Effector CD4-positive, alpha-beta T cell (primary cell): ENCODE data around the gene HOXA7.
A peak's percentile ranks its signal among the peaks of the same experiment; 100 is the strongest.

Source experiments
- DNase-seq: peaks from one replicate; pipeline ENCODE4 v3.0.0-alpha.2; 2020

HOXA7 gene

DNA sequence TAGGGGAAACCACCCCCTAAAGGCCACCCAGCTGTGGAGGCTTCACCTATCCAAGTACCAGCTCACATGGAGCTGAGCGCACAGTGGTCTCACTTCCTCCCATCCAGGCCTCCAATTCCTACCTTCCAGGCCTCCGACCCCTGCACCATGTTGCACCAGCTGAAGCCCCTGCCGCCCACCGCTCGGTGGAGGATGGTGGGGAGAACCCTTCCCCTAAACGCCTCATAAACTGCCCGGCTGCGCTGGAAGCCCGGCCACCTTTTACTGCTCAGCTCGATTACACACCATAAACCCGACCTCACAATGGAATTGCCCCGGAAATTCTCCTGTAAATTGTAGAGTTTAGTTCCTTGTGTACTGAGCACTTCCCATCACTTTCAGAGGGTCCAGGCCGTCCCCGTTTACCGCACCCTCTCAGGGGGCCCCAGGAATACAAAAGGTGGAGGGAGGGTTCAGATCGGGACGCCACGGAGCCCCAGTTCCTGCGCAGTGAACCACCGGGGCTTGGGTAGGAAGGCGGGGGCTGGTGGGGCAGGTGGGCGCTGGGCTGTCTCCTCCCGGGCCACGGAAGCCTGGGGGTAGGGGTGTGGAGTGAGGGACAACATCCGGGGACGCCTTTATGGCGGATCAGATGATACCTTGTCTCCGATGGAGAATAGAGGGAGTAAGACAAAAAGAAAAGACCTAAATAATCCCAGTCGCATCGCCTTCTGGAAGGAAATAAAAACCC, 1.4 kb upstream of the HOXA7 start:
- no peak for DNase-seq

DNA sequence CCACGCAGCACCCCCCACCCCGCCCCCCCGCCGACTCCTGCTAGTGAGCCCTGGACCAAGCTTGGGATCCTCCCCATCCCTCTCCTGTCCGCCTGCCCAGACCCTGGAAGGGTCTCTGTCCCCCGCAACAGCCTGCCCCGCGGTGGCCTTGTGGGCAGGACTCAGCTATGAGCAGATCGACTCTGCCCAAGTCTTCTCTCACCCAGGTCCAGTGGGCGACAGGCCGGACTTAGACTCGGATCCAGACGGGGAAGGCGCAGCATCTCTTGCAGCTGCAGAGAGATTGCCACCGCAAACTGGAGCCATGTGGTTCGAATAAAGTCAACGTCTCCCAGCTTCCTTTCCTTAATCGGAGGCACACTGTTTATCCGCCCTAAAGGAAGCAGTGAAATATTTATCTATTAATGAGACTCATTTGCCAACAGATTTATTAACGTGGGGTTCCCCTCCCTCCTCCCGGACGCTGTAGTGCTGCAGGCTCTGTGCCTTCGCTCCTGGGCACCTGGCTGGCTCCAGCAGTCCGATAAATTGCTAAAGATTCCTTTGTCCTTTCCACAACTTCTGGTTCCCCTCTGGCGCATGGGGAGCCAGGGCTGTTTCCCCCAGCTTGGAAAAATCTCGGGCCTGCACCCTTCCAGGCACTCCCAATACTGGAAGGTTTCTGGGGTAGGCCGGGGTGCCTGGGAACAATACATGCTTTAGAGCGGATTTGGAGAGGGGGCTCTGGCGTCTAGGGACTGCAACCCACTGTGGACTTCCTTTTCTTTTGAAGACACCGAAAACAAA, 634 bp upstream of the HOXA7 start:
- DNase-seq, result no peak

DNA sequence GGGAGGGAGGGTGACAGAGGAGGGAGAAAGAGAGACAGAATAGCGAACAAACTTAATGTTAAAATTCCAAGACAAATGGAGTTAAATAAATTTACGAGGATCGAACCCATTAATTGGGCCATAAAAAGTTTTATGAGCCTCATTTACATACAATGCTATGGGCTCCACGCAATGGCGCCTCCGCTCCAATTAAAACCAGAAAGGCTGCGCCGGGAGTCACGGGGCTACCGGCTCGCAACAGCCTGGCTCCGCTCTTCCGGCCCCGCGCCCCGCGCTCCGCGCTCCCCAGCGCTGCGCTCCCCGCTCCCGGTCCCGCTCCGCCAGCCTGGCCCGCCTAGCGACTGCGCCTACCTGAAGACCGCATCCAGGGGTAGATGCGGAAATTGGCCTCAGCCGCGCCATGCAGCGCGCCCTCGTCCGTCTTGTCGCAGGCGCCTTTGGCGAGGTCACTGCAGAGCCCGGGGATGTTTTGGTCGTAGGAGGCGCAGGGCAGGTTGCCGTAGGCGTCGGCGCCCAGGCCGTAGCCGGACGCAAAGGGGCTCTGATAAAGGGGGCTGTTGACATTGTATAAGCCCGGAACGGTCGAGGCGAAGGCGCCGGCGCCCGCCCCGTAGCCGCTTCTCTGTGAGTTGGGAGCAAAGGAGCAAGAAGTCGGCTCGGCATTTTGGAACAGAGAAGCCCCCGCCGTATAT, 513 bp downstream of the HOXA7 start:
- DNase-seq, result no peak

DNA sequence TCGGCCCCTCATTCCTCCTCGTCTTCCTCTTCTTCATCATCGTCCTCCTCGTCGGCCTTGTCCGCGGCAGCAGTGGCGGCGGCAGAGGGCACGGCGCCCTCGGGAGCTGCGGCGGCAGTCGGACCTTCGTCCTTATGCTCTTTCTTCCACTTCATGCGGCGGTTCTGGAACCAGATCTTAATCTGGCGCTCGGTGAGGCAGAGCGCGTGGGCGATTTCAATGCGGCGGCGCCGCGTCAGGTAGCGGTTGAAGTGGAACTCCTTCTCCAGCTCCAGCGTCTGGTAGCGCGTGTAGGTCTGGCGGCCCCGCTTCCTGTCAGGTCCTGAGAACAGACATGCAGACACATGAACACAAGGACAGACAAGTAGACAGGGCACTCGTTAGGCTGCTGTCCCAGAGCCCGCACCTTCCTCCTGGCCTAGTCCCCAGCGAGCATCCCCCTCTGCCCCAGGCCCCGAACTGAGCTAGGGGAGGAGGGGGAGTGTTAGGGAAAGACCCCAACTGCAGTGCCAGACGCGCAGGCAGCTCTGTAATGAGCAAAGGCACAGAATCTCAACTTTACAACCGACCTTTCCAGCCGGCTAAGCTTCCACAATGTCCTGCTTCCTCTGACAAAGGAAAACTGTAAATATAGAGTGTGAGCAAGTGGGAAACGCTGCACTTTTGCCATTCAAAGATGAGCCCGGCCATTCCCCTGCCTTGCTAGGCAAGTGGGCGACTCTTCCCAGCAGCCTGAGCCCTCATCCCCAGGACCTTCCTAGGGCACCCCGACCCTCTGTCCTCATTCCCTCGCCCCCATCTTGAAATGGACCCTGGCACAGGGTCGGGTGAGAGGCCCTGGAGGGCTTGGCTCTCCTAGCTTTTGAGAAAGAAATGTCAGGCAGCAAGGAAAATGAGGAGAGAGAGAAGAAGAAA, 1.3 kb downstream of the HOXA7 start:
- no peak for DNase-seq

DNA sequence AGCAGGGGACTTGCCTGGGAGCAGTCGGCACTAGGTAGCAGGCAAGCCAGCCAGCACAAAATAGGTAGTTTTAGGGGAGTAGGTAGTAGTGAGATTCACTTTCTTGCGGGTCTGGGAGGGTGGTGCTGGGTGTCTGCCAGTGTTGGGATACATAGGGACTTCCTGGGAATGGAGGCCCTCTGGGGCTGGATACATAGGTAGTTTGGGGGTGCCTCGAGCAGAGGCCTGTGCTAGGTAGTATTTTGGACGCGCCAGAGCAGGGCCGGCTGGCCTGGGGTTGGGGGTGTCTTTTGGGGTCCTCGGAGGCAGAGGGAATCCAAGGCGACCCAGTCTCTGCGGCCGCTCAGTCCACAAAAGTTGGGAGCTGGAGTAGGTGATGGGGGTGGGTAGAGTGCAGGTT, 2.1 kb downstream of the HOXA7 start:
- no peak for DNase-seq

DNA sequence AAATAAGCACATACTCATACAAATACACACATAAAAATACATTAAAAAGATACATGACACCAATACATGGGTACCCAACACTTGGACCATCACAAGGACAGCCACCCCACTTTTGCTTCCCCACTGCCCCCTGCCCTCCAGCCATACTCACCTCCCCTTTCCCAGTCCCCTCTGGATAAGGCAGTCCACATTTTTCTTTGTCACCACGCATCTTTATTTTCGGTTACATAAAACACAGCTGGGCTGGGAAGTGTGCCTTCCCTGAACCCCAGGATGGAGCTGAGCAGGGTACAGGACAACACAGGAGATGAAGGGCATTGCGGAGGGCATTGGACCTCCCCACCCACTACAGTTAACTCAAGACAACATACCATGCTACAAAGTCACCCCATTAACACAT, 2.9 kb downstream of the HOXA7 start:
- DNase-seq, result no peak

DNA sequence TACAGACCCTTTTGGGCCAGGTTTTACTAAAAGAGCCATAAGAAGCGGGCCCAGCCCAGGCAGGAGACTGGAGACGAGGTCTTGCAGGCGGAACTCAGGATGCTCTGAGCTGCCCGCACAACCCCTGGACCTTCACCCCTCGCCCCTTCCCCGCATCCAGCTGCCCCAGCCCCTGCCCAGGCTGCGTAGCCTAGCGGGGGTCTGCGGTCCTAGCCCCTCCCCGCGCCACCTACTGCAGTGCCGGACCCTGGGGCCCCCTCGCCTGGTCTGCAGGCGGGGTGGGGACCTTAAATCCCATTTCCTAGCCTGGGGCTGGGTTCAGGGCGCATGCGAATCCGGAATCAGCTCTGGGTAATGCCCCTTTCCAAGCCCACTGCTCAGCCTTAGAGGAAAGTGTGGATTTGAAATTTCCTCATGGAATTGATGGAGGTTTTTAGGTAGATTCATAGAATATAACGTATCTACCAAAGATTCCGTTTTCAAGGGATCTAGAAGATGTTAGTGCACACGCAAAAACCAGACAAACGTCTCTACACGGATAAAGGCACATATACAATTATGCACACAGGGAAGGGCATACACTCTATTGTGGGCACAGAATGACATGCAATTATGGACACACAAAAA, 3.5 kb downstream of the HOXA7 start:
- DNase-seq, result no peak

DNA sequence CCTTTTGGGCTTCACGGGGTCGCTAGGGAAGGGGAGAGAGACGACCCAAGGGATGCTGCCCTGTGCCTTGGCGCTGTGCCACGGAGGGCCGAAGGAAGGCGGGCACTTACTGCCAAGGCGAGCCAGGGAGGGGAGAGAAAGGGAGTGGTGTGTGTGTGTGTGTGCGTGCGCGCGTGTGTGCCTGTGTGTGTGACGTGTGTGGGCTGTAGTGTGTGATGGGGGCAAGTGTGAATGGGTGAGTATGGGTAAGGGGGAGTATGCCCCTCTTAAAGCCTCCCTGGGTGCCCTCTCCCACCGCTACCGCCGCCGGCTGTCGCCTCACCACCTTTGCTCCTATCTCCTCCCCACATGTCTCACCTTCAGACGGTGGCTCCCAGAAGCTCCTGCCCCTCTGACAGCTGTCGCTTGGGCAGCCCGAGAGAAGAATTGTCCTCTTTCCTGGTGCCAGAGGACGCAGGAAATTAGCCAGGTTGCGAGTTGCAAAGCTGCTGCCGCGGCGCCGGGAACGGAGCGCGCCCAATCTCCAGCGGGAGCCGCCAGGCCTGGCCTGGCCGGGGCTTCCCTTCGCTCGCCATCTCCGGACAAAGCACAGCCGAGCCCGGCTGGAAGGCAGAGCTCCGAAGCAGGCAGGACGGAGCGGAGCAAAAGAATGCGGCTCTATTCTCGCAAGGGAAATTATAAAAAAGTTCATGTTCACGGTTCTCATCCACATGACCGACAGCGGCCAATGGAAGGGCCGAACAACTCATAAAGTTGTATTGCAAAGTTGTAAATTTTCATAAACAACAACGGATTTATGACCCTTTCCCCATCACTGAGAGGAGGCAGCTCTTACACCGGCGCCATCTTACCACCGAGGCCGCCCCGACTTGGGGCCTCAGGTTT, 4.3 kb downstream of the HOXA7 start, which contains the start of gene HOXA3:
Gene HOXA3, minus strand, starts transcription at position 653 of the 885 bp plus-strand sequence. CDS start 41,943 bp downstream, outside the sequence.
- no peak for DNase-seq

DNA sequence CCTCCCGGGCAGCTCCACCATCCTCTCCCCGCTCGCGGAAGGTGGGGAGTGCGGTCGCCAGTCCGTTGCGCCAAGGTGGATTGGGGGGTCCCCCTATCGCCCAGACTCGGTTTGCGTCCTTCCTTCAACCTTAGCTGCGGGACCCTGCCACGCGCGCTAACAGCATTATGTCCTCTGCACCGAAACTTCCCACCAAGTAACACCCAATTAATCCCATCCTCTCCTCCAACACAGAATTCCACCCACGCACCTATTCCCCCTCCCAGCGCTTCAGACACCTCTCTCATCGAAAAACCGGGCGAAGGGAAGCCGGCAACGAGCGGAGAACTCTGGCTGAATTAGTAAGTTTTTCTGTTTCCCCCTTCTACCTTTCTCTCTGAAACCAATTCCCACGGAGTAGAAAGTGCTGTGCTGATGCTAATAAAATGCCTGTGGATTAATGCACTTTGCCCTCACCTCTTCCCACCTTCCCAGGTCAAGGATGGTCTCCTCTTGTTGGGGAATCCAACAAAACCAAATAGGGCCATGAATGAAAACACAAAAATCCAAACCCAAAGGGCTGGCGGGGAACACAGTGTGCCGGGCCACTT, 5.0 kb downstream of the HOXA7 start:
- DNase-seq, result no peak

DNA sequence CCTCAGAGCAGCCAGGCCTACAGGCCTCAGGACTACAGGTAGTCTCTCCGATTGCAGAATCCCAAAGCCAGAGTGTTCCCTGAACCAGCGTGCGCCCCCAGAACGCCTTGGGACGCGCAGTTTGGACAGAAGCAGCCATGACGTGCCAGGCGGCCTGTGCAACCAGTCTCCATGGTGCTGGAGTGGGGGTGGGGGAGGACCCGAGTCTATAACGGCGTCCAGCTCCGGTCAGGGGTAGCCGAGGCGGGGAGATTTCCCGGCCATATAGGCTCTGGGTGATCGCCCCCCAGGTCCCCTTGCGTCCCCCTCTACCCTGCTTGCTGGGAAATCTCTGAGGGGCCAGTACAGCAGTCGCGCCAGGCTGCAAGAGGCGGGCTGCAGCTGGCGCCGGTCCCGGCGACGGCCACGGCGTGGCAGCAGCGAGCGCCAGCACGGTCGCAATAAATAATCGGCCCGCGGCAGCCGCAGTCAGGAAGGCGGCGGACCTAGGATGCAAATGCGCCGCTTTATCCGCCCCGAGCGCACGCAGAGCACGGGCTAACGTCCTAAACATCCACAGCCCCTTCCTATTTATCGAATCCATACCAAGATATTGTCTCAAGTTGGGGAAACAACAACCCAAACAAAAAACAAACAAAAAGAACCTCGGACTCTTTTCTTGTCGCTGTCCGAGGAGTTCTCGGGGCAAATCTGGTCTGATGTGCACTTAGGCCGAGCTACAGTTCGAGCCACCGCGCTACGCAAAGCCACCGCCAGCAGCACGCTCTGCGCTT, 5.7 kb downstream of the HOXA7 start:
- peak; percentile 52 for DNase-seq

DNA sequence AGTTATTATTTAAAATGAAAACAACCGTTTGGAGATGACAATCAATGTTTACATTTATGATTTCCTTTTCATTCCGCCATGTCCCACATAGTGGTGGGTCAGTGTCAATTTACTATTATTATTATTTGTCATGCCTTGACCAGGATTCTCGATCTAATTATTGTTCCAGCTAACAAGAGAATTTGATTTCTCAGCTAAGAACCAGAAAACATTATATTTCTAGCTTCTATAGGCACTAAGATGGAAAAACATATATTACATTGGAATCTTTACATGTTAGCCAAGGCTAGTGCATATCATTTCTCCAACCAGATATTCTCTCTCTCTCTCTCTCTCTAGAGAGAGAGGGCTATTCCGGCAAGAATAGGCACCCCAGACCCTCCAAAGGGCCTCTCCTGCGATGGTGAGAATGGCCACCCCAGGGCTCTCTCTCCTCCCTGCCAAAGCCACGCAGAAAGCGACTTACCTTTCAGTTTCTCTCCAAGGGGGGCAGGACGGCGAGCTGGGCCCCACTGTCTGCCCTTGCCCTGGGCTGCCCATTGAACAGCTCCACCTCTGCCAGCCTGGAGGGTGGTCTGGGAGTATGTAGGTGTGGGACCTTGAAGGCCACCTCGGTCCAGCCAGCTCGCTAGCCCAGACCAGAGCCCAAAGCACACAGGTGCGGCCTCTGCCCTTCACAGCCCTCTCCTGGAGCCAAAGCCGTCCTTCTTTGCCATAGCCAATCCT, 6.5 kb downstream of the HOXA7 start:
- DNase-seq, result no peak

DNA sequence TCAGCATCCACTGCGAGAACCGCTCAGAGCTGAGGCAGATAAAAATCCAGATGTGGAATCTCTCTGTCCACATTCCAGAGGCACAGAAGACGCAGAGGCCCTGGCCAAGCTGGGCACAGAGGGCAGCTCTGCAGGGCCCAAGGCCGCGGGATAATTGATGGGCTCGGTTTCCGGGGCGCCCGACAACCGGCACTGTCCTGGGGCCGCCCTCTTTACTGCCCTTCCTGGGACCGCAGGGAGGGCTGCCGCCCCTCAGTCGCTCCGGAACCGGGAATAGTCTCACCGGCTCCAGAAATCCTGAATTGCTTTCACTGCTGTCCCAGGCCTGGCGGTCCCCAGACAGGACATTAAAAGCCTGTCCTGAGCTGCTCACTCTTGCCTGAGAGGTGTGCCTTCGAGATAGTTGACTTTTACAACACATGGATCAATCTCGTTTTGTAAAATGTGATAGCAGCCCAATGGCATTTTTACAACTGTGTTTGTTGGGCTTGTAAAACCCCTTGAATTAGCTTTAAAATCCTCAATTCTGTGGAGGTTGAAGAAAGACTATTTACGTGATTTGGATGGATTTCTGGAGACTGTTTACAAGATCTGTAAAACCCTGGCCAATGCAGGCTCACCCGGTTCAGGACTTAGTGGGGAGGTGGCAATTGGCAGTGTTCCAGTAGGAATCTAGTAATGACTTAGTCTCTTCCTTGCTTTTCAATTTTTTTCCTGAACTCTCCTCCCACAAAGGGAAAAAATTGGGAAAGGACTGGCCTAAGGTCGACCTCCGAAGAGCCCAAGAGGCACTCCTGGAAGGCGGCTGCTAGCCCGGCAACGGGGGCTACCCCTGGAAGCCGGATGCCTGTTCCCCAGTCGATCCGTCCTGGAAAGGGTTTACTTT, 7.5 kb downstream of the HOXA7 start:
- DNase-seq, result no peak

DNA sequence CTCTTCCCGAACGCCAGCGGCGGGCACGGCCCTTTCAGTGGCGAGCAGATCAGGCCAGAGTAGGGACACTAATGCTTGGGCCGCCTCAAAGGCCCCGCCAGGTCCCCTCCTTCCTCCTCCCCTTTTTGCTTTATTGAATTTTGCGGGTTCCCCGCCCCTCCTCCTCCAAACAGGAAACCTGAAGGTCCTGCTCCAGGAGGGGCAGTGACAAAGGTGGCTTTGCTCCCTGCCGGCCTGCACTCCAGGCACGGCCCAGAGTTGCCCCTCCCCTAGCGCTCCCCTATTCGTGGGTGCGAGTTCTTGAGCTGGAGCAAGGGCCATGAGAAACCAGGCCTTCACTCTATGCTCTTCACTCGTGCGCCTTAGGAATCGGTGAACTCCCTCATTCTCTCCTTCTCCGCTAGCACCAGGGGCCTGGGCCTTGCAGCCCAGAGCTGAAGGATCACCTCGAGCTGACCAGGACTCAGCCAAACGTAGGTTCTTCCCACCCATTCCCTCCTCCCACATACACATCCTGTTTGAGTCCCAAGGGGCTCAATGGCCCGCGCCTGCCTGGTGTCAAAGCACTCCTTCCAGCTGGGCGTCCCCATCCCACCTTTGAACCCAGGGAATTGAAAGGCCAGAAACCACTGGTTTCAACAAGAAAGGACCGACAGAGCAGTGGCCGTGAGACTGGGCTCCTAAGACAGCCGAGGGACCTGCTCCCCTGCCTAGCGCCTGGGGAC, 8.3 kb downstream of the HOXA7 start:
- DNase-seq, result no peak

DNA sequence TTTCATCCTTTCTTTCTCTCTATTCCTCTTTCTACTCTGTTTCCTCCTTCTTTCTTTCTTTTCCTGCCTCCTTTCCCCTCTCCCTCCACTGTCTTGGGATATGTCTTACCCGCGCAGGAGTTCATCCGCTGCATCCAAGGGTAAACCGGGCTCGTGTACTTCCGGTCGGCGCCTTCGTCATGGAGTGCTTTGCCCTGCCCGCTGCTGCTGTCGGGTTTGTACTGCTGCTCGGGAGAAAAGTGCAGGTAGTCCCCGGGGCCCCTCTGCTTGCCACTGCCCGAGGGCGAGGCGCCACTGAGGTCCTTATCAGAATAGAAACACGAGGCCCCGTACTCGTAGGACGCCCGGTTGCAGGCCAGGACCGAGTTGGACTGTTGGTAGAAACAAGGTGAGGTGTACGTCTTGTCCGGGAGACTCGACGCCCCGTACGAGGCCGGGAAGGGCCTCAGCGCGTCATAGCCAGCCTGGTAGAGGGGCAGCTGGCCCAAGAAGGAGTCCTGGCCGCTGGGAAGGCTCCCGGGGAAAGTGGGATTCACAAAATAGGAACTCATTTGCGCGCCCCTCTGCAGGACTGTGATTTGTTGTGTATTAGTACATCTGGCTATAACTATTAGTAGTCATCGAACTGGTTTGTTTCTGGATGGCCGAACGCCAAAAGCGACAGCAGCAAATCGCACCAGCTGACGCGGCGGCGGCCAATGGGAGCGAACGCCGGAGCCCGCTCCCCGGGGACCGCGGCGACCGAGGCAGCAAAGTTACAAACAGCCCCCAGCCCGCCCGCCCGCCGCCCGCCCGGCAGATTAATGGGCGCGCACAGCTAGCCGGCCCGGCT, 9.1 kb downstream of the HOXA7 start, which contains the start of gene HOXA6:
Gene HOXA6, minus strand, starts transcription at position 576 of the 832 bp plus-strand sequence. Its CDS starts 25 bp downstream, at position 551.
- no peak for DNase-seq

DNA sequence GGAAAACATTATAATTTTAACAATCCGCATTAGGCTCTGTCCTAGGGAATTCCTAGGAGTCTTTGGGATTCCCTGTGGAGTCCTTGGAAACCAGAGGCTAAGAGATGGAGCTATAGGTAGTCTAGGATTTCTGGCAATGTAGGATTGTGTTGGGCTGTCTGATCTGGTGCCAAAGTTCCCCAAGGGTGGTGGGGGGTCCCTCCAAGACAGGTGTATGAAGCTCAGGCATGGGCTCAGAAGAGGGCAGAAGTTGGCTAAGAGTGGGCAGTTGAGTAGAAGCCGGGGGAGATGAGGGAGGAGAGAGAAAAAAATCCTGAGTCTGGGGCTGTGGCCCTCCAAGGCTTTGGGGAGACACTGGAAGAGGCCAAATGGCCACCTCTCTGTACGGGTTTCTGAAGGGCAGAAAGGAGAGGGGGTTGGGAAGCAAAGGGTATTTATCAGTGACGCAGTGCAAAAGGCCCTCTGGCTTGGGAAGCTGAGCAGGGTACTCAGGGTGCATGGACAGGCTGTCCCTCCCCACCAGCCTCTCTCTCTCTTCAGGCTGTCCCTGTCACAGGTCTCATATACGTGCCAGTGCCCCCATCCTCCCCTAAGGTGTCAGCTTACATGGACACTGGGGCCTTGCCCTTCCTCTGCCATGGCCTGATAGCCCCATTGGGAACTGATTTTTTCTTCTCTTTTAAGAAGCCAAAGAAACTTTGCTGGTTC, 9.8 kb downstream of the HOXA7 start:
- no peak for DNase-seq
